ENCODE data around the gene HGS. TPM values are rescaled to one million over a fixed set of nuclear protein-coding genes. Genes with fewer than 3 reads are reported as not detected.

HGS gene
- total RNA-seq, 1 experiment from 2014 or later, result 240 TPM

GRCh38 chr17:81741594-81742452 is 58.0 kb downstream of the HGS start:
- in situ Hi-C loops (cut with HindIII; ENCODE audit: low pct_unique_long_range_greater_than_20kb, low sequenced_read_pairs), result no loop called here
- no peak overlapping the region for H3K27ac ChIP-seq (ENCODE audit: low read length)
- POLR2A ChIA-PET, result no interaction called here

More at GRCh38 chr17:81741594-81742452, 58.0 kb downstream of the HGS start:
- H3K4me1 ChIP-seq (ENCODE audit: control insufficient read depth, insufficient read depth, low read length), result no peaks in the 10 kb centered on the region
- no peak for TF ChIP-seq TCF7L2 (IDR thresholded peaks at IDR 0.05; ENCODE audit: low read depth, low read length)
- intact Hi-C loops (cut with micrococcal nuclease; ENCODE audit: unreplicated experiment), result no loop called here
- peak; percentile 75 for ATAC-seq
- no peaks in the 10 kb centered on the region for H3K9me3 ChIP-seq (ENCODE audit: control insufficient read depth, insufficient read depth, low read depth, low read length)
- no peaks in the 10 kb centered on the region for H3K36me3 ChIP-seq (ENCODE audit: control insufficient read depth, insufficient read depth, low read length)
- H3K27me3 ChIP-seq (ENCODE audit: control insufficient read depth, insufficient read depth, low read length), result no peaks in the 10 kb centered on the region
- H3K4me3 ChIP-seq (ENCODE audit: low read depth in 2 of 2, low read length in 2 of 2), result no peak overlapping the region
- DNase-seq (ENCODE audit: low read depth, low spot score), result no peak
- BruUV-seq (replicated peaks), result no TSS peak
- CTCF ChIA-PET, result no interaction called here

Small RNAs within 50 kb of the gene (microRNA-seq; reads per million reads assigned to microRNA genes)
- 1.9 reads per million for gene MIR6786 (ENCODE audit: unreplicated experiment)

Other genes with a start within 250 kb of the HGS start
- gene ACTG1, start 171.2 kb upstream of the HGS start, total RNA-seq (2021; ENCODE audit: unreplicated experiment), result 4,502 TPM
- gene FSCN2, start 155.6 kb upstream of the HGS start, total RNA-seq (2021; ENCODE audit: unreplicated experiment), result 1.2 TPM
- gene FAAP100, start 131.7 kb upstream of the HGS start, total RNA-seq (2021; ENCODE audit: unreplicated experiment), result 265 TPM
- gene NPLOC4, start 46.9 kb upstream of the HGS start, total RNA-seq (2021; ENCODE audit: unreplicated experiment), result 246 TPM
- 4.8 TPM for gene TSPAN10, start 46.8 kb upstream of the HGS start, total RNA-seq (2021; ENCODE audit: unreplicated experiment)
- 0.85 TPM for gene PDE6G, start 27.5 kb upstream of the HGS start, total RNA-seq (2021; ENCODE audit: unreplicated experiment)
- 42.8 TPM for gene OXLD1, start 17.4 kb upstream of the HGS start, total RNA-seq (2021; ENCODE audit: unreplicated experiment)
- gene CCDC137, start 17.3 kb upstream of the HGS start, total RNA-seq (2021; ENCODE audit: unreplicated experiment), result 74.6 TPM
- gene ARL16, start 214 bp upstream of the HGS start, total RNA-seq (2021; ENCODE audit: unreplicated experiment), result 52.7 TPM
- 157 TPM for gene MRPL12, start 19.4 kb downstream of the HGS start, total RNA-seq (2021; ENCODE audit: unreplicated experiment)
- 81.2 TPM for gene SLC25A10, start 28.3 kb downstream of the HGS start, total RNA-seq (2021; ENCODE audit: unreplicated experiment)
- gene GCGR, start 120.1 kb downstream of the HGS start, total RNA-seq (2021; ENCODE audit: unreplicated experiment), result 1.6 TPM
- gene MCRIP1, start 149.3 kb downstream of the HGS start, total RNA-seq (2021; ENCODE audit: unreplicated experiment), result 115 TPM
- gene PPP1R27, start 151.0 kb downstream of the HGS start, total RNA-seq (2021; ENCODE audit: unreplicated experiment), result not detected
- 759 TPM for gene P4HB, start 176.5 kb downstream of the HGS start, total RNA-seq (2021; ENCODE audit: unreplicated experiment)
- 420 TPM for gene ARHGDIA, start 187.3 kb downstream of the HGS start, total RNA-seq (2021; ENCODE audit: unreplicated experiment)
- gene ALYREF, start 207.6 kb downstream of the HGS start, total RNA-seq (2021; ENCODE audit: unreplicated experiment), result 253 TPM
- 218 TPM for gene ANAPC11, start 207.7 kb downstream of the HGS start, total RNA-seq (2021; ENCODE audit: unreplicated experiment)
- gene NPB, start 218.2 kb downstream of the HGS start, total RNA-seq (2021; ENCODE audit: unreplicated experiment), result 3.9 TPM
- gene PCYT2, start 227.4 kb downstream of the HGS start, total RNA-seq (2021; ENCODE audit: unreplicated experiment), result 91.2 TPM
- 82.5 TPM for gene SIRT7, start 234.2 kb downstream of the HGS start, total RNA-seq (2021; ENCODE audit: unreplicated experiment)
- 57.0 TPM for gene MAFG, start 243.7 kb downstream of the HGS start, total RNA-seq (2021; ENCODE audit: unreplicated experiment)

Measured in Panc1 (cell line).